AG10803 (cell line): Measurements from ENCODE around the gene ZBTB1.

Source experiments
- DNase-seq: peaks from one replicate; pipeline ENCODE4 v3.0.0; 2010; ENCODE audit warnings: low read depth
- H3K4me3 ChIP-seq: 2 replicates; pipeline ENCODE4 v1.5.1; 2011; ENCODE audit warnings: mild to moderate bottlenecking, low read length, control low read depth
- TF ChIP-seq, protein P1 (sequence below): conservative IDR thresholded peaks from 2 replicates; pipeline ENCODE4 v1.5.1; 2011; ENCODE audit warnings: mild to moderate bottlenecking, low read length, control low read depth, inconsistent platforms

ZBTB1 gene

DNA sequence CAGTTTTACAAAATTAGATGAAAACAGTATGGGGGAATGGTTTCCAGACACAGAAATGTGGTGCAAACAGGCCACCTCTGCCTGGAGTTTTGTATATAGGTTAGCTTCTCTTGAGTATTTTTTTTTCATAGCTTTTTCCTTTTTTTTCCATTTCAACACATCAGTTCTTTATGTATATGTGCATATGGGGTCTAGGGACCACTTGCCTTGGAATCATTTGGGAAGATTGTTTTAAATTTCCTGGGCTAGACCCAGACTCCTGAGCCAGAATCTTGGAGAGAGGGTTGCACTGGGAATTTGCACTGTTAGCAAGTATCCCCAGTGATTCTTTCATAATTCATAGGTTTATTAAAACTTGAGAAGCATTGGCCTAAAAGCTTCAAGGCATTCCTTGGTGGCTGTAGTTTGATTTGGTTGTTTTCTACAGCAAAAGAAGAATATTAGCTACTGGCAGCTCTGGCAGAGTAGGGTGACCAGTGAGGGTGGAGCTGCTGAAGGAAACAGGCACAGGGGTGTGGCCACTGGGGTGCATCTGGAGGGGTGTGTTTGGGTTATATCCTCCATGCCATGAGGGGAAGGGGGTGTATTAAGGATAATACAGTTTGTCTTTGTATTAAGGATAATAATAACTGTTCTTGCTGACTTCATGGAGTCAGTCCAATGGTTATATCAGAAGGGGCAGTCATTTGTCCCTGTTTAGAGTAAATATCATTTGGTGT is 68.0 kb downstream of the ZBTB1 start:
- TF ChIP-seq, protein P1, sequence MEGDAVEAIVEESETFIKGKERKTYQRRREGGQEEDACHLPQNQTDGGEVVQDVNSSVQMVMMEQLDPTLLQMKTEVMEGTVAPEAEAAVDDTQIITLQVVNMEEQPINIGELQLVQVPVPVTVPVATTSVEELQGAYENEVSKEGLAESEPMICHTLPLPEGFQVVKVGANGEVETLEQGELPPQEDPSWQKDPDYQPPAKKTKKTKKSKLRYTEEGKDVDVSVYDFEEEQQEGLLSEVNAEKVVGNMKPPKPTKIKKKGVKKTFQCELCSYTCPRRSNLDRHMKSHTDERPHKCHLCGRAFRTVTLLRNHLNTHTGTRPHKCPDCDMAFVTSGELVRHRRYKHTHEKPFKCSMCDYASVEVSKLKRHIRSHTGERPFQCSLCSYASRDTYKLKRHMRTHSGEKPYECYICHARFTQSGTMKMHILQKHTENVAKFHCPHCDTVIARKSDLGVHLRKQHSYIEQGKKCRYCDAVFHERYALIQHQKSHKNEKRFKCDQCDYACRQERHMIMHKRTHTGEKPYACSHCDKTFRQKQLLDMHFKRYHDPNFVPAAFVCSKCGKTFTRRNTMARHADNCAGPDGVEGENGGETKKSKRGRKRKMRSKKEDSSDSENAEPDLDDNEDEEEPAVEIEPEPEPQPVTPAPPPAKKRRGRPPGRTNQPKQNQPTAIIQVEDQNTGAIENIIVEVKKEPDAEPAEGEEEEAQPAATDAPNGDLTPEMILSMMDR, result no peak
- no peak for DNase-seq
- no peak overlapping the region for H3K4me3 ChIP-seq

DNA sequence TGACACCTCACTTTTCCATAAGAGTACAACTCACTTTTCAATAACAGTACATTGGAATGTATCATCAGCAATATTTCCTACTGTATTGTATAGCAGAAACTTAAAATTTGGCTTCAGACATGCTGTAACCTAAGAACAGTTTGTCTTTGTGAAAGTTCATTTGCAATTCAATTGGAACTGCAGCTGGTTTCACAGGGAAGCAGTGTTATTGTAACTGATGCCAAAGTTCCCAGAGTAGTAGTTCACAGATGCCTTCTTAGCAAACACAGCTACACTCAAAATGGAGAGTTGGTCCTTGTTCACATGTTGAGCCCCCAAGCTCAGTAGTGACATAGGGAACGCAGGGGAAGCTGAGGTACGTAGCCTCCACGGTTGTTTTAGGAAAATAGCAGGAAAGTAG is 68.5 kb downstream of the ZBTB1 start:
- TF ChIP-seq, protein P1, result no peak
- H3K4me3 ChIP-seq, result no peak overlapping the region
- no peak for DNase-seq
